Hematopoietic multipotent progenitor cell (in vitro differentiated cells): ENCODE measurements around the gene LRP1B. TPM values are rescaled to one million over a fixed set of nuclear protein-coding genes. Genes with fewer than 3 reads are reported as not detected.
"Not testable (repeated sequence)": the region's sequence is repeated elsewhere in the genome, so short reads cannot be mapped to it uniquely, and the experiment has no call there.

Experiments used
- DNase-seq, 3 donors: peaks; one replicate each; pipeline ENCODE4 v3.0.0-alpha.2; 2011 to 2015; ENCODE audit warnings: low read depth in 2 of 3, low spot score in 2 of 3
- total RNA-seq: library from RNA; depleted of rRNA; stranded (reverse); fragments of >200 nt; gene quantifications from one replicate; pipeline ENCODE4 v1.2.3, GENCODE V29; 2012

Gene LRP1B
- total RNA-seq, 1 donor: under 0.01 TPM

DNA sequence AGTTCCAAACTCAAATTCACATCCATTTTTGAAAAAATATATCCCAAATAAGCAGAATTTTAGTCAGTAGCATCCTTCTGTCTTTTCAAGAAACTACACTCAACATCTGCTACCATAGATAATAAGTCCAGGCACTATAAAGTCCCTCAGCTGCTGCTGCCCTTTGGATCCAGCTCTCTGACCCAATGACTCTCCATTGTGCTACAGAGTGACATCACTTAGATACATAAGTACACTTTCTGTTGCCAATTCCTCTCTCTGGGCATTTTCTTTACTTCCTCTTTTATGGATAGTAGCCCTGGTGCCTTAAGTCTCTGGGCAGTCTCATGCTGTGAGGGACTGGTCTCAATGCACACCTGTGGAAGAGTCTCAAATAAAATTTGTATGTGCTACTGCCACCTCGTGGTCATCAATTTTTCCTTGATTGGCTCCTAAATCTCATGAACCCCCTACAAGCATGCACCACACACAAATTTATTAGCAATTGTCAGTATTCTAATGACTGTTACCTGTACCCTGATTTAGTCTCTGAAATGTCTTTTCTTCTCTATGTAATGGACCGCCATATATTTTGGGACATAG lies 219.2 kb downstream of the LRP1B start:
- peak in 2 of 3 donors; percentile 11 to 43 for DNase-seq

GRCh38 chr2:141906678-141907077 lies 224.1 kb downstream of the LRP1B start:
- DNase-seq: no peak

DNA sequence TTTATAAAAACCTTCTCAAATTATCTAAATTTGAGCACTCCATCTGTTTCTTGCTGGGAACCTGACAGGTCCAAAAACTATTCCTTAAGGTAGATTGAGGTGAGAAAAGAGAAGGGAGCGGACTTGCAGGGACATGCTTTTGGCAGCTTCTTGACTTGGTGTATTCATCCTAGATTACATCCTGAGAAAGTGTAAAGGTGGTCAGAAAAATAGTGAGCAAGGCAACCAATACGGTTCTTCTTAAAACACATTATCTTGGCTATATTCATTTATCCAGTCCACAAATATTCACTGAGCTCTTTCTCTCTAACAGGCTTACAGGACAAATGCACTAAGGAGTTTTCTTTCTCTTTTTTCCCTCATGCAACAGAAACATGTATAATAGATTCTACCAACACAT lies 230.0 kb downstream of the LRP1B start:
- DNase-seq: no peak

GRCh38 chr2:141899740-141900139 lies 231.1 kb downstream of the LRP1B start:
- no peak for DNase-seq

GRCh38 chr2:141889788-141890187 lies 241.0 kb downstream of the LRP1B start:
- no peak for DNase-seq

GRCh38 chr2:141888987-141889555 lies 241.7 kb downstream of the LRP1B start:
- no peak for DNase-seq

DNA sequence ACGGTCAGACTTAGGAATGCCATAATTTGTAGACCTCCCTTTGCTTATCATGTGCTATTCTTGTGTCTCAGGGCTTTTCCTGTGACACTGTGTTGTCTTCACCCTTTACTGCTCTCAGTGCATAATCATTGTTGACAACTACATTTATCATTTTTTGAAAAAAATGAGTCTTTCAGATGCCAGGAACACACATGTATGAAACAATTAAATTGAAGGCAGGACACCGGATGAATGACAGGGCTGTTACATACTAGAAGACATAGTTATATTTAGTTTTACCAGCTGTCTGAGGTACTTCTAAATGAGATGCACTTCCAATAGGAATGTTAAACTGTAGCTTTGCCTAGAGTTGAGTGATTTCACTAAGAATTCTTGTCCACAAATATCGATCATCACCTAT lies 243.5 kb downstream of the LRP1B start:
- DNase-seq: no peak

DNA sequence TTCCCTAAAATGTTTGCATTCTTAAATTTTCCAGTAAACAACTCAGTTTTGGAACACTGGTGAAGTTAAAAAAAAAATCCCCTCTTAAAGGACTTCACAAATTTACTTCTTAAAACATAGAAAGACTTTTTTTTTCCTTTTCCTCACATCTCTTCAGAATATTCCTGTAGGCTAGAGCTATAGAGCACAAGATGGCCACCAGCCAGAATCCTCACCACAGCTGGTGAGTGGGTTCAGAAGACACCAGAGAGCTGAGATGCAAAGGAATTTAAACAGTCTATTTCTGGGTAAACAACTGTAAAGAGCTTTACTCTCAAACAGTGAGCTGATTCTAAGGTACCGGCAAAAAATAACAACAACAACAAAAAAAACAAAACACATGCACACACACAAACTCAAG lies 252.8 kb downstream of the LRP1B start:
- no peak for DNase-seq

GRCh38 chr2:141871913-141872634 lies 258.7 kb downstream of the LRP1B start:
- no peak for DNase-seq

DNA sequence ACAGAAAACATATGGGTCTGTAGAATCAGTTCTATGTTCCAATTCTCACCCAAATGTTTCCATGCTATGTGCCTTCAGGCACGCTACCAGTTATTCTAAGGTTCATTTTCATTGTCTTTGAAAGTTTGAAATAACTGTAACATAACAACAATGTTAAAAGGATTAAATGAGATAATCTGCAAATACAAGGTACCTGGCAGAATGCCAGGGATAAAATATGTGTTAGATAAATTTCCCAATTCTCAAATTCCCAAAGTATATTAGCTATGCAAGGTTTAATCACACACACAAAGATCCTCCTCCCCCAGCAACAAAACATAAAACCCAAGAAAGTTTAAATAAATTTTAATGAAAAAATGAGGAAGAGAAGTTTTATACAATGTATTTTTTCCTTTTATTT lies 261.2 kb downstream of the LRP1B start:
- no peak for DNase-seq

GRCh38 chr2:141863964-141864363 lies 266.9 kb downstream of the LRP1B start:
- no peak for DNase-seq

DNA sequence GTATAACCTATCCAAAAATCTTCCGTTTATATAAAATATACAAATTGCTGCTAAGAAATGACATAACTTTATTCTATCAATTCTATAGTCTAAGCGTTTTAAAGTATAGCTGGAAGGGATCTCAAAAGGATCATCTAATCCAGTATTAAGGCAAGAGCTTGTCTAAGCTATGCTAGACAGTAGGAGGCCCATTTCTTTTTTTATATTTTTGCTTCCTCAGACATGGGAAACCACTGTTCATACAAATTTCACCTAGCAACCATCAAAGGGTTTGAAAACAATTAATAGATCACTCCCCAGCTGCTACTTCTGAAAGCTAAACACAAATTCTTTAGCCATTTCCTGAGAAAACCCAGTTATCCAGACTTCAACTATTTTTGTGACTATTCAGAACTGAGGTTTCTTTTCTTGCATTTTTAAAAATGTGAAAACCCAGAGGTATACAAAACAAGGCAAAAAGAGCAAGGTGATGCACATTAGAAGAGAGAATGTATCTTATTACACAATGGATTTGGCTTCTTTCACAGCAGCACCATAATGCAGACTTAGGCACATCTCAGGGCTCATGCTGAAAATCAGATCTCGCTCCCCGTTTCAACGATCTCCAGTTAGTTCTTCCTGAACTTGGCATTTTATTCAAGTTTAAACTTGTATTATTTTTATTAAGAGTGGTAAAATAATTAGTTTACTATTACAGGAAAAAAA lies 274.4 kb downstream of the LRP1B start:
- no peak for DNase-seq

- DNase-seq: no peak
Measured at GRCh38 chr2:141848191-141848590, 282.6 kb downstream of the LRP1B start.

GRCh38 chr2:141844231-141844630 lies 286.6 kb downstream of the LRP1B start:
- no peak for DNase-seq

DNA sequence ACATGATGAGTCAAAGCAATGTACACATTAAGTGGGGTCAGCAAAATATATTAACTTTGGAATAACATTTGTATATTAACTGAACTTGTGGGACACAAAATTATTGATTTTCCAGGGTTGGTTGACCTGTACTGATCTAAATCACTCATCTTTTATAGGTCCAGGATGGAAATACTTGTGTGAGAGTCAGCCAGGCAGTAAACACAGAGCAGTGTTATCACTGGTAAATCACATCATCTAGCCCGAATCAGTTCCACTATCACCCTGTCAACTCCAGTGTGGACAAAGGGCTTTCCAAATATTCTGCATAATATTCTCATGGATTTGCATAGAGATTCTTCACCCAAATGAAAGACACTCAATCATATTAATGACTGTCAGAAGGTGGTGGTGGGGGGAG lies 295.7 kb downstream of the LRP1B start:
- no peak for DNase-seq

GRCh38 chr2:141828761-141829160 lies 302.1 kb downstream of the LRP1B start:
- DNase-seq: no peak

GRCh38 chr2:141824790-141825189 lies 306.0 kb downstream of the LRP1B start:
- no peak for DNase-seq

DNA sequence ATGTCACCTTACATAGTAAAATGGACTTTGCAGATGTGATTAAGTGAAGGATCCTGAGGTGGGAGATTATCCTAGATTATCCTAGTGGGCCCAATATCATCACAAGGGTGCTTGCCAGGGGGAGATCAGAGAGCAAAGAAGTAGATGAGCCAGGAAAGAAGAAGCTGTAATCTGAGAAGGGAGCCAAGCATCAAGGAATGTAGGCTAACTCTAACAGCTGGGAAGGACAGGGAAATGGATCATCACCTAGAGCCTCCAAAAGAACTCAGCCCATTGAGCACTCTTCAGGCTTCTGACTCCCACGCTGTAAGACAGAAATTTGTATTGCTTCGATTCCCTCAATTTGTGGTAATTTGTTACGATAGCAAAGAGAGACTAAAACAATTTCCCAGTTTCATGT lies 309.9 kb downstream of the LRP1B start:
- DNase-seq: no peak

- not testable (repeated sequence) for DNase-seq
Measured at GRCh38 chr2:141815320-141815719, 315.5 kb downstream of the LRP1B start.

DNA sequence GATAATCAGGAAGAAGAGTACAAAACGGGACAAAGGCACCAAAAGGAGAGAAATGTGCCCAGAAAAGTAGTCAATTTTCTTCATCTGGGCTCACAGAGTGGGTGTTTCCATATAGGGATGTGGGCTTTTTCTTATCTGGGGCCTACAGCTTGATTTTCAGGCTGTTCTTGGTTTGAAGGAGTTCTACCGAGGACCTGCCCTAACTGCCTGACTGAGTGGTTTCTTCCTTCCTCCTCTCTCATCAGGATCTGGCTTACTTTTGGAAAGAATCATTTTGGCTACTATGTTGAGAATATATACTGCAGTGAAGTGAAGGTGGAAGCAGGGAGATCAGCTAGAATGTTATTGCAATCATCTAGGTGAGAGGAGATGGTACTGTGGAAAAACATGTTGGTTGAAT lies 316.7 kb downstream of the LRP1B start:
- no peak for DNase-seq

DNA sequence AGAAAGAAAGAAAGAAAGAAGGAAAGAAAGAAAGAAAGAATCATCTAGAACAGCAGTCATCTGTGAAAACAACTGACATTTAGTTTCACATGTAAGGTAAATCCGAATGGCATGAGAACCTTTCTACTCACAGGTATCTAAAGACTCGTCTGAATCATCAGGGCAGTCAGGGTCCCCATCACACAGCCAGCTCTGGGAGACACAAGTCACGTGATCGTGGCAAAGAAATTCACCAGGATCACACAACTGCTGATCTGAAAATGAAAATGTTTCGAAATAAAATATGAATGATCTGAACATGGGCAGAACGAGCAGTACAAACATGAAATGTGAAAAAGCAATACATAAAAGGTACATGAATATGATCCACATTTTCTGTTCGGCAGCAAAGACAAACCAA lies 320.7 kb downstream of the LRP1B start:
- DNase-seq: no peak

DNA sequence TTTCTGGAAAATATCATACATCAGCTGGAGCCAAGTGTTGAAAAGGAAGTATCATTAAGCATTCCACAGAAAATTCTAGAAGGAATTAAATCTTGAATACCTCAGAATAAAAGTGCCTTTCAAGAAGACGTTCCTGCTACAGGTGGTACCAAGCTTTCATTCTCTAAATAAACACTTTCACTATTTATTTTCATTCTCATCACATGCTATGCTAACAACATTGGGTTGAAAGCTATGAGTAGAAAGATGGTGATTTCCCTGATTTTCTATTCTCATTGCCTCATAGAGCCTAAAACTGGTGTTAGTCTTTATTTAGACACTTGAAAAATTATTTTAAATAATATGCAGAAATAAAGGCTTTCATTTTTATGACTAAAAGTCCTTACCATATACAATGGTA lies 324.7 kb downstream of the LRP1B start:
- DNase-seq: no peak
